LNCaP clone FGC (cell line): Measurements from ENCODE around the gene CCDC85C.

ENCODE experiments used
- DNase-seq: peaks from one replicate; pipeline ENCODE4 v3.0.0-alpha.2; 2011; ENCODE audit warnings: low read depth
- H3K4me3 ChIP-seq: 2 replicates; pipeline ENCODE4 v1.5.1; 2011; ENCODE audit warnings: mild to moderate bottlenecking, low read depth, low read length, control low read depth
- CTCF ChIP-seq: IDR thresholded peaks from 2 replicates; pipeline ENCODE4 v1.5.1; 2012; ENCODE audit warnings: mild to moderate bottlenecking; ENCODE audit not compliant: control insufficient read depth, insufficient read depth; ENCODE audit errors: extremely low read depth

Gene CCDC85C

GRCh38 chr14:99461411-99462085 is 142.5 kb downstream of the CCDC85C start:
- H3K4me3 ChIP-seq: no peak overlapping the region
- no peak for DNase-seq
- no peak for TF ChIP-seq CTCF

DNA sequence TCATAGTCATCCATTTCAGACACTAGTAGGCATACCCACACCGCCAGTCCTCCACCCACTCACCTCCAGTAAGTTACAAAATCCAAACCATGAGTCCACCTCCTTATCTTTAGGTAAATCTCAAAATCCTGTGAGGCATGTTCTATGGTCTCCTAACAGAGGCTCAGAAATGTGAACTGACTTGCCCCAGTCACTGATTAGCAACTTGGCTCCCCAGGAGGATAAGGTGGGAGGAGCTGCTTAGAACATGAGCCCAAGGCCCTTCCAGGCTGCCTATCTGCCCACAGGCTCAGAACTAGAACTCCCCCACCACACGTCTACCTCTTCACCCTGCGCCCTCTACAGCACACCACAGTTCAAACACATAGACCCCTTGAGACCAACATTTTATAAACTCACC is 143.2 kb downstream of the CCDC85C start:
- no peak overlapping the region for H3K4me3 ChIP-seq
- TF ChIP-seq CTCF: no peak
- DNase-seq: no peak

DNA sequence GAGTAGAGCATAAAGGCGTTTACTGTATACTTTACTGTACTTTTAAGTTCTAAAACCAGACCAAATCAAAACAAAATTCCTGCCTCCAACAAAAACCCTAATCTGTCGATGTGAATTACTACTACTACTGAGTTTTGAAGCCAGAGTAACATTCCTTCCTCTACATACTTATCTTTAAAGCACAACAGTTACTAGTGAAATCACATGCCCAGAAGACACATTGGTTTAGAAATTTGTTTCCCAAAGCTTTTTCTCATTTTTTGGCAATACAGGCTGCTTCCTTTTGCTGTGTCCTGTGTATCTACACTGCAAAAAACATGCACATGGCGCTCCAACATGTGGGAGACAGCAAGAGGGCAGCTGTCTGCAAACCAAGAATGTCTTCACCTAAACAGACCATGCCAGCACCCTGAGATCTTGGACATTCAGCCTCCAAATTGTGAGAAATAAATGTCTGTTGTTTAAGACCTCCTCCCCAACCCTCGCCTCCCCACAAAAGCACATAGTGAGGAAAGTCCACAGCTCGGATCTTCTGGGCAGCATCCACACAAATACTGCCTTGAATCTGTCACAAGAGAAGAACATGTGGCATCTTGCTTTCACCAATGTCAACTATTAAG is 144.4 kb downstream of the CCDC85C start:
- no peak for TF ChIP-seq CTCF
- no peak for DNase-seq
- no peak overlapping the region for H3K4me3 ChIP-seq

GRCh38 chr14:99454246-99454645 is 149.8 kb downstream of the CCDC85C start:
- TF ChIP-seq CTCF: no peak
- no peak for DNase-seq
- no peak overlapping the region for H3K4me3 ChIP-seq

GRCh38 chr14:99452968-99453367 is 151.0 kb downstream of the CCDC85C start:
- TF ChIP-seq CTCF: no peak
- DNase-seq: no peak
- no peak overlapping the region for H3K4me3 ChIP-seq

GRCh38 chr14:99451234-99451633 is 152.8 kb downstream of the CCDC85C start:
- no peak for TF ChIP-seq CTCF
- no peak overlapping the region for H3K4me3 ChIP-seq
- DNase-seq: no peak

DNA sequence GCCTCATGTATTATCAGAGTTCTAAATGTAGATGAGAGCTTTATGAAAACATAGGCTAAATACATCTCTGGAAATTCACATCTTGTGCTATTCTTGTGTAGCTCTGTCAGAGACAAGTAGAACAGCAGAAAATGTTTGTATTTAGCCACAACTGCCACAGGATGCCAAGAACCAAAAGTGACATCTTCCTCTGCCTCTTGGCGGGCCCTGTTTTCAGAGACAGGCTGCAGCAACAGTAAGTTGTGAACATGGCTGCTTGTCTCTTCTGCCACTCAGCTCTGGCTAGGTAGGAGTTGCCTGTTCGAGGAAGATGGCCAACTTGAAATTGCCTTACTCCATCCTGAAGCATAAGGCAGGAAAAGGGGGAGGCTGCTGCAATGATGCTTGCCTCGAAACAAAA is 153.7 kb downstream of the CCDC85C start:
- no peak for DNase-seq
- TF ChIP-seq CTCF: no peak
- H3K4me3 ChIP-seq: no peak overlapping the region
